Peyer's patch (tissue), 4 donors: ENCODE data around the gene MOB3C.

Experiments used
- CTCF ChIP-seq, 6 experiments: fragments of 450-650 bp in 4 of 6; fragments of 200-600 bp in 2 of 6; sonication (generic) in 1 of 6; IDR thresholded peaks; one replicate each; pipeline ENCODE4 v1.5.1; 2017 to 2019; ENCODE audit warnings: antibody characterized with exemption in 6 of 6, mild to moderate bottlenecking in 3 of 6, moderate library complexity in 1 of 6
- POLR2A ChIP-seq, 2 donors: fragments of 450-650 bp; IDR thresholded peaks; one replicate each; pipeline ENCODE4 v1.5.1; 2017; ENCODE audit warnings: antibody characterized with exemption in 2 of 2, mild to moderate bottlenecking in 2 of 2, moderate library complexity in 2 of 2

GRCh38 chr1:46655848-46656247, 39.2 kb upstream of the MOB3C start:
- no peak for TF ChIP-seq CTCF (IDR thresholded peaks at IDR 0.05)
- TF ChIP-seq POLR2A (IDR thresholded peaks at IDR 0.05), result no peak
